Measurements from ENCODE around the gene UNC45B. TPM values are rescaled to one million over a fixed set of nuclear protein-coding genes. Genes with fewer than 3 reads are reported as not detected.

The UNC45B gene
- polyA plus RNA-seq, 1 donor from 2014 or later, result not detected

DNA sequence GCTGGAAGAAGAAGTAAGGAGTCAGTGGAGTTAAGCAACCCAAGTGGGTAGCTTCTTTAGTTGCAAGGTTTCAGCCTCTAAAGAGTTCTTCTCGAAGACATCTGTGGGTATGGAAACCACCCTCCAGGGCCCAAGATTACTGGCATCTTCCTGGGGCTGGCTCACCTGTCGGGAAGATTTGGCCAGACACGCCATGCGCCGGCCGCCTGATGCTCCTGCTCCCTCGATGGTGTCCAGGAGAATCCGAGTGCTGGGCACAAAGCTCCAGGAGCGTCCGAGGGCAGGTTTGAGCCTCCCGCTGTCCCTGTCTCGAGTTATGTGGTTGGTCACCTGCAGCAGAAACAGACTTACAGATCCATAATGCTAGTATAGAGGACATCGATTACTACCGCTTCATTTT, 46.6 kb upstream of the UNC45B start:
- no peaks in the 10 kb centered on the region for H3K9me3 ChIP-seq (ENCODE audit: low read length)
- no peak overlapping the region for H3K27ac ChIP-seq (ENCODE audit: low read length)
- no peaks in the 10 kb centered on the region for H3K79me2 ChIP-seq (replicated peaks; ENCODE audit: insufficient read depth, low read length)
- no peaks in the 10 kb centered on the region for H3K9me2 ChIP-seq (ENCODE audit: insufficient read depth, low read length)
- H3K27me3 ChIP-seq (ENCODE audit: insufficient read depth, low read depth, low read length), result no peaks in the 10 kb centered on the region
- no peaks in the 10 kb centered on the region for H3F3A ChIP-seq (ENCODE audit: insufficient read depth, low read length, poor library complexity, severe bottlenecking)
- H3K4me2 ChIP-seq (ENCODE audit: low read length), result no peak overlapping the region
- H3K36me3 ChIP-seq (ENCODE audit: insufficient read depth, low read length), result peaks cover 5% of the 10 kb centered on the region
- TF ChIP-seq MXI1 (conservative IDR thresholded peaks at IDR 0.05; ENCODE audit: poor library complexity, severe bottlenecking), result no peak
- TF ChIP-seq, protein P1, sequence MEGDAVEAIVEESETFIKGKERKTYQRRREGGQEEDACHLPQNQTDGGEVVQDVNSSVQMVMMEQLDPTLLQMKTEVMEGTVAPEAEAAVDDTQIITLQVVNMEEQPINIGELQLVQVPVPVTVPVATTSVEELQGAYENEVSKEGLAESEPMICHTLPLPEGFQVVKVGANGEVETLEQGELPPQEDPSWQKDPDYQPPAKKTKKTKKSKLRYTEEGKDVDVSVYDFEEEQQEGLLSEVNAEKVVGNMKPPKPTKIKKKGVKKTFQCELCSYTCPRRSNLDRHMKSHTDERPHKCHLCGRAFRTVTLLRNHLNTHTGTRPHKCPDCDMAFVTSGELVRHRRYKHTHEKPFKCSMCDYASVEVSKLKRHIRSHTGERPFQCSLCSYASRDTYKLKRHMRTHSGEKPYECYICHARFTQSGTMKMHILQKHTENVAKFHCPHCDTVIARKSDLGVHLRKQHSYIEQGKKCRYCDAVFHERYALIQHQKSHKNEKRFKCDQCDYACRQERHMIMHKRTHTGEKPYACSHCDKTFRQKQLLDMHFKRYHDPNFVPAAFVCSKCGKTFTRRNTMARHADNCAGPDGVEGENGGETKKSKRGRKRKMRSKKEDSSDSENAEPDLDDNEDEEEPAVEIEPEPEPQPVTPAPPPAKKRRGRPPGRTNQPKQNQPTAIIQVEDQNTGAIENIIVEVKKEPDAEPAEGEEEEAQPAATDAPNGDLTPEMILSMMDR (IDR thresholded peaks at IDR 0.05; ENCODE audit: poor library complexity, severe bottlenecking), result no peak
- TF ChIP-seq EP300 (conservative IDR thresholded peaks at IDR 0.05; ENCODE audit: poor library complexity, severe bottlenecking), result no peak
- TF ChIP-seq POLR2AphosphoS5 (IDR thresholded peaks at IDR 0.05), result no peak
- TF ChIP-seq EZH2 (IDR thresholded peaks at IDR 0.05; ENCODE audit: borderline replicate concordance, insufficient read depth, low read length, poor library complexity, severe bottlenecking), result no peak
- TF ChIP-seq, protein P2, sequence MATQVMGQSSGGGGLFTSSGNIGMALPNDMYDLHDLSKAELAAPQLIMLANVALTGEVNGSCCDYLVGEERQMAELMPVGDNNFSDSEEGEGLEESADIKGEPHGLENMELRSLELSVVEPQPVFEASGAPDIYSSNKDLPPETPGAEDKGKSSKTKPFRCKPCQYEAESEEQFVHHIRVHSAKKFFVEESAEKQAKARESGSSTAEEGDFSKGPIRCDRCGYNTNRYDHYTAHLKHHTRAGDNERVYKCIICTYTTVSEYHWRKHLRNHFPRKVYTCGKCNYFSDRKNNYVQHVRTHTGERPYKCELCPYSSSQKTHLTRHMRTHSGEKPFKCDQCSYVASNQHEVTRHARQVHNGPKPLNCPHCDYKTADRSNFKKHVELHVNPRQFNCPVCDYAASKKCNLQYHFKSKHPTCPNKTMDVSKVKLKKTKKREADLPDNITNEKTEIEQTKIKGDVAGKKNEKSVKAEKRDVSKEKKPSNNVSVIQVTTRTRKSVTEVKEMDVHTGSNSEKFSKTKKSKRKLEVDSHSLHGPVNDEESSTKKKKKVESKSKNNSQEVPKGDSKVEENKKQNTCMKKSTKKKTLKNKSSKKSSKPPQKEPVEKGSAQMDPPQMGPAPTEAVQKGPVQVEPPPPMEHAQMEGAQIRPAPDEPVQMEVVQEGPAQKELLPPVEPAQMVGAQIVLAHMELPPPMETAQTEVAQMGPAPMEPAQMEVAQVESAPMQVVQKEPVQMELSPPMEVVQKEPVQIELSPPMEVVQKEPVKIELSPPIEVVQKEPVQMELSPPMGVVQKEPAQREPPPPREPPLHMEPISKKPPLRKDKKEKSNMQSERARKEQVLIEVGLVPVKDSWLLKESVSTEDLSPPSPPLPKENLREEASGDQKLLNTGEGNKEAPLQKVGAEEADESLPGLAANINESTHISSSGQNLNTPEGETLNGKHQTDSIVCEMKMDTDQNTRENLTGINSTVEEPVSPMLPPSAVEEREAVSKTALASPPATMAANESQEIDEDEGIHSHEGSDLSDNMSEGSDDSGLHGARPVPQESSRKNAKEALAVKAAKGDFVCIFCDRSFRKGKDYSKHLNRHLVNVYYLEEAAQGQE (IDR thresholded peaks at IDR 0.05; ENCODE audit: borderline replicate concordance), result no peak
- TF ChIP-seq TAF1 (IDR thresholded peaks at IDR 0.05; ENCODE audit: low read depth), result no peak
- TF ChIP-seq SMC3 (conservative IDR thresholded peaks at IDR 0.05; ENCODE audit: poor library complexity), result no peak
- TF ChIP-seq RAD21 (conservative IDR thresholded peaks at IDR 0.05), result no peak
- no peaks in the 10 kb centered on the region for H4K20me1 ChIP-seq (ENCODE audit: insufficient read depth)
- H3K4me3 ChIP-seq (ENCODE audit: low read length), result no peak overlapping the region
- no peak overlapping the region for H3K9ac ChIP-seq (ENCODE audit: low read length)
- H2AFZ ChIP-seq (ENCODE audit: low read depth, low read length), result no peak overlapping the region

DNA sequence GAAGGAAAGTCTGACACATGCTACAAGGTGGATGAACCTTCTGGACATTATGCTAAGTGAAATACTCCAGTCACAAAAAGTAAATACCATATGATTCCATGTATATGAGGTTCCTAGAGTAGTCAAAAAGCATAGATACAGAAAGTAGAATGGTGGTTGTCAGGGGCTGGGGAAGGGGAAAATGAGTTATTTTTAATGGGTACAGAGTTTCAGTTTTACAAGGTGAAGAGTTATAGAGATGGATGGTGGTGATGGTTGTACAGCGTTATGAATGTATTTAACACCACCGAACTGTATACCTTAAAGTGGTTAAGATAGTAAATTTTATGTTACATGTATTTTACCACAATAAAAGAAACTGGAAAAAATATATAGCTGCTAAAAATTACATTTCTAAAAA, 45.9 kb upstream of the UNC45B start:
- H3K27me3 ChIP-seq (ENCODE audit: insufficient read depth, low read depth, low read length), result no peaks in the 10 kb centered on the region
- no peaks in the 10 kb centered on the region for H4K20me1 ChIP-seq (ENCODE audit: insufficient read depth)
- H2AFZ ChIP-seq (ENCODE audit: low read depth, low read length), result no peak overlapping the region
- no peaks in the 10 kb centered on the region for H3F3A ChIP-seq (ENCODE audit: insufficient read depth, low read length, poor library complexity, severe bottlenecking)
- TF ChIP-seq EP300 (conservative IDR thresholded peaks at IDR 0.05; ENCODE audit: poor library complexity, severe bottlenecking) (no peak), TAF1 (IDR thresholded peaks at IDR 0.05; ENCODE audit: low read depth) (no peak), SMC3 (conservative IDR thresholded peaks at IDR 0.05; ENCODE audit: poor library complexity) (no peak), POLR2AphosphoS5 (IDR thresholded peaks at IDR 0.05) (no peak), MXI1 (conservative IDR thresholded peaks at IDR 0.05; ENCODE audit: poor library complexity, severe bottlenecking) (no peak), EZH2 (IDR thresholded peaks at IDR 0.05; ENCODE audit: borderline replicate concordance, insufficient read depth, low read length, poor library complexity, severe bottlenecking) (no peak), RAD21 (conservative IDR thresholded peaks at IDR 0.05) (no peak)
- TF ChIP-seq, protein P1 (IDR thresholded peaks at IDR 0.05; ENCODE audit: poor library complexity, severe bottlenecking), result no peak
- TF ChIP-seq, protein P2 (IDR thresholded peaks at IDR 0.05; ENCODE audit: borderline replicate concordance), result no peak
- H3K36me3 ChIP-seq (ENCODE audit: insufficient read depth, low read length), result peaks cover 5% of the 10 kb centered on the region
- H3K4me2 ChIP-seq (ENCODE audit: low read length), result no peak overlapping the region
- no peaks in the 10 kb centered on the region for H3K9me2 ChIP-seq (ENCODE audit: insufficient read depth, low read length)
- H3K4me3 ChIP-seq (ENCODE audit: low read length), result no peak overlapping the region
- no peak overlapping the region for H3K27ac ChIP-seq (ENCODE audit: low read length)
- H3K9me3 ChIP-seq (ENCODE audit: low read length), result no peaks in the 10 kb centered on the region
- no peak overlapping the region for H3K9ac ChIP-seq (ENCODE audit: low read length)
- no peaks in the 10 kb centered on the region for H3K79me2 ChIP-seq (replicated peaks; ENCODE audit: insufficient read depth, low read length)
